PC-3 (cell line): ENCODE measurements around the gene MTG1.

Experiments used
- EZH2 ChIP-seq: fragments of 300-600 bp; sonication (generic); IDR thresholded peaks from one replicate; pipeline ENCODE4 v1.6.1; 2017; ENCODE audit warnings: antibody characterized with exemption, mild to moderate bottlenecking, low read length; ENCODE audit not compliant: unreplicated experiment
- TF ChIP-seq, protein P1 (sequence below): fragments of 300-600 bp; sonication (generic); conservative IDR thresholded peaks from 2 replicates; pipeline ENCODE4 v1.5.1; 2017; ENCODE audit warnings: antibody characterized with exemption, low read depth, mild to moderate bottlenecking, low read length

DNA sequence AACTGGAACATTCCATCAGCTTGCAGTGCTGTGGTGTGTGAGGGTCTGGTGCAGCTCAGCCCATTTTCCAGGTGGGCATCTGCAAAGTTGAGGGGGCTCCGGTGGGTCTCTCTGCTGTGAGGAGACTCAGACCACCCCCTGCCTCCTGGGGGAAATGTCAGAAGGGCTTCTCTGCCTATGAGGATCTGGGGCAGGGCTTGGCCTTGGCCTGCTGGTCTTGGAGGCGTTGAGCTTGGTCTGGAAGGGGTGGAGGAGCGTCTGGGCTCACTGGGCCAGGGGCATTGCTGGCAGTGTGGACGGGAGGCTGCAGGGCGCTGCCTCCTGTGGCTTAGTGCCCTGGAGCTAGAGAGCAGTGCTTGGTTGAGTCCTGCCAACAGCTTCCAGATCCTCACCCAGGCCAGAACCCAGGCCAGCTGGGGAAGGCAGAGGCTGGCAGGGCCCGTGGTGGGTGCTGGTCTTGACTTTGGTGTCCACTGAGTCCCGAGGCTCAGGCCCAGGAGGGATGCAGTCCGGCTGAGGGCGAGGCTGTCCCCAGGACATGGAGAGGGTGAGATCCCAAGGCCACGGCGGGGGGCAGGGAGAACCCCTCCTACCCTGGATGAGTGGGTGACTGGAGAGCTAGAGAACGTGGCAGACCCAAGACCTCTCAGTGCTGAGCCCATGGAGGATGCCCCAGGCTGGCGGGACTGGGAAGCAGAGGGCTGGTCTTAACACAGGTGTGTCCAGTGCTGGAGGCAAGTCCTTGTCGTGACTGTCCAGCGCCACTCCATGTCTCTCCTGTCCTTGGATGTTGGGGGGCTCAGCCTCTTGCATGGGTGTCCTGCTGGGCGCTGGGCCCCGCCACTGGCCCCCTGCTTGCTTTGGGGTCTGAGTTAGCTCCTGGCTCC is 27.6 kb downstream of the MTG1 start:
- TF ChIP-seq, protein P1, sequence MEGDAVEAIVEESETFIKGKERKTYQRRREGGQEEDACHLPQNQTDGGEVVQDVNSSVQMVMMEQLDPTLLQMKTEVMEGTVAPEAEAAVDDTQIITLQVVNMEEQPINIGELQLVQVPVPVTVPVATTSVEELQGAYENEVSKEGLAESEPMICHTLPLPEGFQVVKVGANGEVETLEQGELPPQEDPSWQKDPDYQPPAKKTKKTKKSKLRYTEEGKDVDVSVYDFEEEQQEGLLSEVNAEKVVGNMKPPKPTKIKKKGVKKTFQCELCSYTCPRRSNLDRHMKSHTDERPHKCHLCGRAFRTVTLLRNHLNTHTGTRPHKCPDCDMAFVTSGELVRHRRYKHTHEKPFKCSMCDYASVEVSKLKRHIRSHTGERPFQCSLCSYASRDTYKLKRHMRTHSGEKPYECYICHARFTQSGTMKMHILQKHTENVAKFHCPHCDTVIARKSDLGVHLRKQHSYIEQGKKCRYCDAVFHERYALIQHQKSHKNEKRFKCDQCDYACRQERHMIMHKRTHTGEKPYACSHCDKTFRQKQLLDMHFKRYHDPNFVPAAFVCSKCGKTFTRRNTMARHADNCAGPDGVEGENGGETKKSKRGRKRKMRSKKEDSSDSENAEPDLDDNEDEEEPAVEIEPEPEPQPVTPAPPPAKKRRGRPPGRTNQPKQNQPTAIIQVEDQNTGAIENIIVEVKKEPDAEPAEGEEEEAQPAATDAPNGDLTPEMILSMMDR = no peak
- no peak for TF ChIP-seq EZH2
